SH-SY5Y (cell line): Measurements from ENCODE around the gene CACNA1H.

Experiments
- GATA2 ChIP-seq: IDR thresholded peaks from 2 replicates; pipeline ENCODE4 v1.6.1; 2011; ENCODE audit warnings: mild to moderate bottlenecking, low read depth, low read length
- GATA3 ChIP-seq: IDR thresholded peaks from 2 replicates; pipeline ENCODE4 v1.6.1; 2011; ENCODE audit warnings: low read depth, mild to moderate bottlenecking, low read length, moderate library complexity

CACNA1H gene

GRCh38 chr16:1263591-1264344 is 110.9 kb downstream of the CACNA1H start:
- TF ChIP-seq GATA2 (no peak), GATA3 (no peak)

- TF ChIP-seq GATA3: no peak
Observed at GRCh38 chr16:1264345-1265089, 111.6 kb downstream of the CACNA1H start.

- TF ChIP-seq GATA3 (no peak), GATA2 (no peak)
Observed at GRCh38 chr16:1265090-1265630, 112.3 kb downstream of the CACNA1H start.

- TF ChIP-seq GATA2 (no peak), GATA3 (no peak)
Observed at GRCh38 chr16:1265826-1266225, 112.9 kb downstream of the CACNA1H start.

GRCh38 chr16:1271380-1271723 is 118.4 kb downstream of the CACNA1H start:
- TF ChIP-seq GATA2 (no peak), GATA3 (no peak)
